K562 (cell line): ENCODE results near the gene TPPP. TPM values are rescaled to one million over a fixed set of nuclear protein-coding genes. Genes with fewer than 3 reads are reported as not detected.

Experiments
- ATAC-seq: fragments of 200-7000 bp; cut with Tn5 transposase; 3 replicates; pipeline ENCODE4 v1.9.1; 2020; ENCODE audit warnings: moderate library complexity
- BruUV-seq: library from RNA; stranded (reverse); fragments of 400-500 nt; replicated peaks from 2 replicates; lab custom pipeline; 2021; lab: Mats Ljungman, UMichigan
- CTCF ChIA-PET: fragments of 300-600 bp; formaldehyde crosslinking; extraction: SDS; loops from one replicate; lab custom pipeline; 2021; ENCODE audit warnings: low intra/inter-chr PET ratio; lab: Yijun Ruan, JAX
- POLR2A ChIA-PET: fragments of 300-600, 350-650 bp; sonication (Branson Sonifier 250); formaldehyde crosslinking; extraction: SDS; loops from one replicate; lab custom pipeline; 2021; ENCODE audit warnings: antibody characterized with exemption, inconsistent platforms; lab: Yijun Ruan, JAX
- DNase-seq, 4 experiments: peaks; one replicate each; pipeline versions ENCODE4 v3.0.0 to v3.0.0-alpha.2; 2011 to 2018; ENCODE audit warnings: low spot score in 3 of 4, mixed read lengths in 3 of 4; ENCODE audit errors: extremely low read depth in 1 of 4
- FAIRE-seq: peaks from 2 replicates; lab custom pipeline; 2011; peaks lifted over from hg19 to GRCh38; lab: Jason Lieb, UNC
- H2AFZ ChIP-seq: 2 replicates; pipeline ENCODE4 v1.6.0; 2011; ENCODE audit warnings: low read depth, low read length, control low read depth, inconsistent platforms
- H3K27ac ChIP-seq: fragments of 200-600 bp; 3 replicates; pipeline ENCODE4 v1.8.0; 2011; ENCODE audit warnings: low read depth, mild to moderate bottlenecking, control low read depth, inconsistent platforms, low read length, moderate library complexity, mixed read lengths; ENCODE audit errors: extremely low read depth
- H3K27me3 ChIP-seq, 2 experiments: fragments of 300-600 bp in 1 of 2; 2 replicates in 1 of 2; 3 replicates in 1 of 2; pipeline versions ENCODE4 v1.6.0 to v1.8.0; 2011; ENCODE audit warnings: inconsistent platforms in 2 of 2, low read length in 2 of 2, mild to moderate bottlenecking in 1 of 2, mixed read lengths in 1 of 2, moderate library complexity in 1 of 2; ENCODE audit not compliant: control insufficient read depth in 2 of 2, insufficient read depth in 2 of 2
- H3K36me3 ChIP-seq: fragments of 300-600 bp; 3 replicates; pipeline ENCODE4 v1.8.0; 2011; ENCODE audit warnings: mild to moderate bottlenecking, low read length, inconsistent platforms; ENCODE audit not compliant: control insufficient read depth, insufficient read depth
- H3K4me1 ChIP-seq, 2 experiments: fragments of 200-600 bp in 1 of 2; replicated peaks in 1 of 2; 2 replicates in 1 of 2; 3 replicates in 1 of 2; pipeline versions ENCODE4 v1.5.1 to v1.8.0; 2011; ENCODE audit warnings: inconsistent platforms in 2 of 2, low read length in 2 of 2, mild to moderate bottlenecking in 1 of 2, mixed read lengths in 1 of 2, moderate library complexity in 1 of 2; ENCODE audit not compliant: control insufficient read depth in 2 of 2, insufficient read depth in 2 of 2
- H3K4me2 ChIP-seq: 2 replicates; pipeline ENCODE4 v1.6.1; 2011; ENCODE audit warnings: low read length, control low read depth, inconsistent platforms, mixed read lengths; ENCODE audit not compliant: insufficient read depth
- H3K4me3 ChIP-seq: fragments of 200-600 bp; sonication (generic), shearing (Covaris generic); 2 replicates; pipeline ENCODE4 v1.5.1; 2016; ENCODE audit warnings: control low read depth, inconsistent platforms
- H3K79me2 ChIP-seq: fragments of 200-600 bp; 3 replicates; pipeline ENCODE4 v1.8.0; 2011; ENCODE audit warnings: low read length, inconsistent platforms; ENCODE audit not compliant: control insufficient read depth, insufficient read depth
- H3K9ac ChIP-seq, 2 experiments: 2 replicates each; pipeline versions ENCODE4 v1.6.0 to v1.6.1; 2011; ENCODE audit warnings: low read depth in 2 of 2, low read length in 2 of 2, control low read depth in 1 of 2, inconsistent platforms in 1 of 2, mild to moderate bottlenecking in 1 of 2, mixed read lengths in 1 of 2; ENCODE audit not compliant: insufficient read depth in 1 of 2
- H3K9me1 ChIP-seq: one replicate; pipeline ENCODE4 v1.6.0; 2011; ENCODE audit warnings: inconsistent platforms, mild to moderate bottlenecking, low read length, moderate library complexity; ENCODE audit not compliant: control insufficient read depth, insufficient read depth
- H3K9me3 ChIP-seq: replicated peaks from 2 replicates; pipeline ENCODE4 v1.5.1; 2011; ENCODE audit warnings: low read depth, low read length, inconsistent platforms; ENCODE audit not compliant: control insufficient read depth, insufficient read depth
- H4K20me1 ChIP-seq: replicated peaks from 2 replicates; pipeline ENCODE4 v1.6.1; 2011; ENCODE audit warnings: low read length, inconsistent platforms, mixed read lengths; ENCODE audit not compliant: control insufficient read depth, insufficient read depth
- BHLHE40 ChIP-seq: IDR thresholded peaks from 2 replicates; pipeline ENCODE4 v1.6.1; 2011; ENCODE audit warnings: low read length, improper control_type of control experiment
- E2F1 ChIP-seq: sonication (generic); formaldehyde crosslinking; IDR thresholded peaks from 2 replicates; pipeline ENCODE4 v1.8.1; 2023; ENCODE audit warnings: mild to moderate bottlenecking, missing genetic modification reagents, moderate library complexity
- GMEB1 ChIP-seq: fragments of 250-450 bp; sonication (Bioruptor Pico); IDR thresholded peaks from 2 replicates; pipeline ENCODE4 v1.4.0; 2020; ENCODE audit warnings: mild to moderate bottlenecking
- KLF13 ChIP-seq: fragments of 450-650 bp; IDR thresholded peaks from 2 replicates; pipeline ENCODE4 v1.6.1; 2016; ENCODE audit warnings: missing genetic modification characterization, low read depth, mild to moderate bottlenecking, missing compliant biosample characterization, moderate library complexity, borderline replicate concordance
- NFIX ChIP-seq: fragments of 250-450 bp; sonication (Bioruptor Pico); IDR thresholded peaks from 2 replicates; pipeline ENCODE4 v1.4.0; 2020; ENCODE audit warnings: low read depth, mild to moderate bottlenecking, moderate library complexity
- PPARD ChIP-seq: fragments of 250-450 bp; sonication (Bioruptor Pico); IDR thresholded peaks from 2 replicates; pipeline ENCODE4 v1.8.0; 2022; ENCODE audit warnings: inconsistent platforms, mild to moderate bottlenecking, moderate library complexity
- PTRF ChIP-seq: fragments of 450-650 bp; IDR thresholded peaks from 2 replicates; pipeline ENCODE4 v1.6.1; 2016; ENCODE audit warnings: mild to moderate bottlenecking, missing genetic modification characterization, missing compliant biosample characterization
- TSHZ1 ChIP-seq: fragments of 250-450 bp; sonication (Bioruptor Pico); IDR thresholded peaks from 2 replicates; pipeline ENCODE4 v1.4.0; 2020; ENCODE audit warnings: mild to moderate bottlenecking, moderate library complexity
- ZNF140 ChIP-seq: fragments of 250-450 bp; sonication (Bioruptor Pico); IDR thresholded peaks from 2 replicates; pipeline ENCODE4 v1.8.0; 2021; ENCODE audit warnings: moderate library complexity, mild to moderate bottlenecking, inconsistent platforms
- WGBS: fragments of 100-300 bp; shearing (Covaris generic); methylation state at CpG from one replicate; pipeline ENCODE4 v1.1.6; 2016; ENCODE audit warnings: low coverage, mixed read lengths; ENCODE audit not compliant: insufficient coverage; ENCODE audit errors: missing lambda C conversion rate; 5-methylcytosine and 5-hydroxymethylcytosine counted together
- in situ Hi-C: fragments of 300-500 bp; cut with MboI; formaldehyde crosslinking; loops from 4 replicates; pipeline ENCODE4 v1.15.0; 2018; ENCODE audit warnings: inconsistent platforms, mixed read lengths
- intact Hi-C: fragments of 100-400 bp; cut with micrococcal nuclease; formaldehyde crosslinking; loops from 2 replicates; pipeline ENCODE4 v1.14.2; 2022
- polyA plus RNA-seq, 8 experiments: library from polyadenylated mRNA; depleted of rRNA in 4 of 8; stranded (reverse) in 5 of 8; unstranded in 3 of 8; fragments of >200 nt; fragmentation: Nextera tagmentation in 2 of 8; fragmentation: Illumina TruSeq in 1 of 8; extraction: Ambion mirVana in 2 of 8; extraction: Trizol in 1 of 8; gene quantifications; 2 replicates each; pipeline versions ENCODE4 v1.2.1 to v1.2.3, GENCODE V29; 2011 to 2014; ENCODE audit warnings: inconsistent platforms in 1 of 8, missing spikeins in 1 of 8
- total RNA-seq, 7 experiments: library from RNA; depleted of rRNA in 6 of 7; stranded (reverse); fragments of >200 nt in 6 of 7; fragmentation: Illumina TruSeq in 2 of 7; extraction: Trizol in 2 of 7; gene quantifications; 2 replicates each; pipeline versions ENCODE4 v1.2.1 to v1.2.3, GENCODE V29; 2011 to 2021; ENCODE audit warnings: low replicate concordance in 1 of 7
- TF ChIP-seq, protein P1 (sequence below): fragments of 250-450 bp; sonication (Bioruptor Pico); IDR thresholded peaks from 2 replicates; pipeline ENCODE4 v1.4.0; 2020

The TPPP gene
- total and polyA plus RNA-seq, 9 of the 15 experiments (the other 6 are each of a cell fraction or from before 2014, with no cell fraction given), result 0.01 to 0.07 (median 0.03) TPM; not detected in 6

DNA sequence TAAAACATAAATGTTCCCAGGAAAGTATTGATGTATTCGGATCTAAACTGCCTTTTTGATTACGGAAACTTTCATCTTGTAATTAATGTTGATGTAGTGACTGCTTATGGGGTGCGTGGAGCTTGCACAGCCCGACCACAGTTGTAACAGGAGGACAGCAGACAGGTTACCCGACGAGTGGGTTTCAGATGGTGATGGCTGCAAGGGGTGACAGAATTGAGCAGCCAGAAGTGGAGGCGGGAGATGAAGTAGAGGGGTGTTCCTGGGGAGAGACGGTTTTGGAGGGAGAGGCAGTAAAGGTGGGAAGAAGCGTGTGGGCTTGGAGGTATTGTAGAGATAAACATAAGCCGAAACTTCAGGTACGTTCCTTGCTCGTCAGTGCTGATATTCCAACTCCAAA, 75.3 kb downstream of the TPPP start:
- ChIA-PET CTCF (no interaction called here), POLR2A (interaction anchor here (0.6 kb wide), 1 partner anchor 139 kb away, joined by 3 read pairs; no protein-coding TSS in a partner anchor)
- intact Hi-C loops (loop anchor here (10.0 kb wide), 1 partner anchor 143 kb away; no protein-coding TSS in a partner anchor), in situ Hi-C loops (no loop called here)
- Histone ChIP-seq H3K9me3 (no peaks in the 10 kb centered on the region), H3K27me3 (no peaks in the 10 kb centered on the region), H3K36me3 (peaks cover 82% of the 10 kb centered on the region), H3K4me3 (no peak overlapping the region), H3K79me2 (peaks cover 55% of the 10 kb centered on the region), H3K4me2 (no peak overlapping the region), H3K27ac (no peak overlapping the region), H3K4me1 (peaks cover 8 to 21% of the 10 kb centered on the region in 2 experiments), H3K9me1 (peaks cover 12% of the 10 kb centered on the region), H2AFZ (no peak overlapping the region), H4K20me1 (peaks cover 25% of the 10 kb centered on the region), H3K9ac (no peak overlapping the region)
- ATAC-seq (no peak), FAIRE-seq (no peak), DNase-seq (no peak)
- no TSS peak for BruUV-seq
- WGBS, result 90% methylated on average over 12 of the region's 12 CpGs
- no peak for TF ChIP-seq PPARD (CRISPR knock-in tag)
- TF ChIP-seq BHLHE40, result no peak
- TF ChIP-seq PTRF (tag), result no peak
- no peak for TF ChIP-seq TSHZ1 (CRISPR knock-in tag)
- TF ChIP-seq ZNF140 (CRISPR knock-in tag), result no peak
- TF ChIP-seq, protein P1, sequence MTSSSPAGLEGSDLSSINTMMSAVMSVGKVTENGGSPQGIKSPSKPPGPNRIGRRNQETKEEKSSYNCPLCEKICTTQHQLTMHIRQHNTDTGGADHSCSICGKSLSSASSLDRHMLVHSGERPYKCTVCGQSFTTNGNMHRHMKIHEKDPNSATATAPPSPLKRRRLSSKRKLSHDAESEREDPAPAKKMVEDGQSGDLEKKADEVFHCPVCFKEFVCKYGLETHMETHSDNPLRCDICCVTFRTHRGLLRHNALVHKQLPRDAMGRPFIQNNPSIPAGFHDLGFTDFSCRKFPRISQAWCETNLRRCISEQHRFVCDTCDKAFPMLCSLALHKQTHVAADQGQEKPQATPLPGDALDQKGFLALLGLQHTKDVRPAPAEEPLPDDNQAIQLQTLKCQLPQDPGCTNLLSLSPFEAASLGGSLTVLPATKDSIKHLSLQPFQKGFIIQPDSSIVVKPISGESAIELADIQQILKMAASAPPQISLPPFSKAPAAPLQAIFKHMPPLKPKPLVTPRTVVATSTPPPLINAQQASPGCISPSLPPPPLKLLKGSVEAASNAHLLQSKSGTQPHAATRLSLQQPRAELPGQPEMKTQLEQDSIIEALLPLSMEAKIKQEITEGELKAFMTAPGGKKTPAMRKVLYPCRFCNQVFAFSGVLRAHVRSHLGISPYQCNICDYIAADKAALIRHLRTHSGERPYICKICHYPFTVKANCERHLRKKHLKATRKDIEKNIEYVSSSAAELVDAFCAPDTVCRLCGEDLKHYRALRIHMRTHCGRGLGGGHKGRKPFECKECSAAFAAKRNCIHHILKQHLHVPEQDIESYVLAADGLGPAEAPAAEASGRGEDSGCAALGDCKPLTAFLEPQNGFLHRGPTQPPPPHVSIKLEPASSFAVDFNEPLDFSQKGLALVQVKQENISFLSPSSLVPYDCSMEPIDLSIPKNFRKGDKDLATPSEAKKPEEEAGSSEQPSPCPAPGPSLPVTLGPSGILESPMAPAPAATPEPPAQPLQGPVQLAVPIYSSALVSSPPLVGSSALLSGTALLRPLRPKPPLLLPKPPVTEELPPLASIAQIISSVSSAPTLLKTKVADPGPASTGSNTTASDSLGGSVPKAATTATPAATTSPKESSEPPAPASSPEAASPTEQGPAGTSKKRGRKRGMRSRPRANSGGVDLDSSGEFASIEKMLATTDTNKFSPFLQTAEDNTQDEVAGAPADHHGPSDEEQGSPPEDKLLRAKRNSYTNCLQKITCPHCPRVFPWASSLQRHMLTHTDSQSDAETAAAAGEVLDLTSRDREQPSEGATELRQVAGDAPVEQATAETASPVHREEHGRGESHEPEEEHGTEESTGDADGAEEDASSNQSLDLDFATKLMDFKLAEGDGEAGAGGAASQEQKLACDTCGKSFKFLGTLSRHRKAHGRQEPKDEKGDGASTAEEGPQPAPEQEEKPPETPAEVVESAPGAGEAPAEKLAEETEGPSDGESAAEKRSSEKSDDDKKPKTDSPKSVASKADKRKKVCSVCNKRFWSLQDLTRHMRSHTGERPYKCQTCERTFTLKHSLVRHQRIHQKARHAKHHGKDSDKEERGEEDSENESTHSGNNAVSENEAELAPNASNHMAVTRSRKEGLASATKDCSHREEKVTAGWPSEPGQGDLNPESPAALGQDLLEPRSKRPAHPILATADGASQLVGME (CRISPR knock-in tag), result no peak
- TF ChIP-seq GMEB1 (CRISPR knock-in tag), result no peak
- TF ChIP-seq NFIX (CRISPR knock-in tag), result no peak
- TF ChIP-seq KLF13 (tag), result no peak
- TF ChIP-seq E2F1 (CRISPR knock-in tag), result no peak
